AG09319 (cell line): ENCODE measurements around the gene TSGA10IP.
A peak's percentile ranks its signal among the peaks of the same experiment; 100 is the strongest.

Experiments used
- DNase-seq: peaks from one replicate; pipeline ENCODE4 v3.0.0-alpha.2; 2010; ENCODE audit warnings: low read depth; ENCODE audit errors: extremely low read depth
- CTCF ChIP-seq: IDR thresholded peaks from 2 replicates; pipeline ENCODE4 v1.5.1; 2011; ENCODE audit warnings: low read depth, mild to moderate bottlenecking, inconsistent platforms, low read length, moderate library complexity

Gene TSGA10IP

GRCh38 chr11:65918211-65919140, 26.8 kb upstream of the TSGA10IP start, which contains the start of gene C11orf68:
TSS of gene C11orf68 (minus strand) at chr11:65919062. CDS start at chr11:65919031, 31 bp downstream.
- DNase-seq = no peak
- TF ChIP-seq CTCF = no peak

- no peak for TF ChIP-seq CTCF
- peak; percentile 97 for DNase-seq
Observed at GRCh38 chr11:65919141-65919572, 26.1 kb upstream of the TSGA10IP start, which contains the start of gene DRAP1. TSS of gene DRAP1 (plus strand) at chr11:65919426. CDS start at chr11:65919502, 76 bp downstream.

GRCh38 chr11:65919573-65920371, 25.5 kb upstream of the TSGA10IP start:
- TF ChIP-seq CTCF = no peak
- DNase-seq = no peak

- no peak for TF ChIP-seq CTCF
- no peak for DNase-seq
Observed at GRCh38 chr11:65920372-65920802, 24.9 kb upstream of the TSGA10IP start.

GRCh38 chr11:65921033-65921555, 24.2 kb upstream of the TSGA10IP start:
- DNase-seq = no peak
- TF ChIP-seq CTCF = no peak

- DNase-seq = no peak
- TF ChIP-seq CTCF = no peak
Observed at GRCh38 chr11:65921876-65922275, 23.4 kb upstream of the TSGA10IP start.
